Measurements from ENCODE around the gene GALNTL6.

DNA sequence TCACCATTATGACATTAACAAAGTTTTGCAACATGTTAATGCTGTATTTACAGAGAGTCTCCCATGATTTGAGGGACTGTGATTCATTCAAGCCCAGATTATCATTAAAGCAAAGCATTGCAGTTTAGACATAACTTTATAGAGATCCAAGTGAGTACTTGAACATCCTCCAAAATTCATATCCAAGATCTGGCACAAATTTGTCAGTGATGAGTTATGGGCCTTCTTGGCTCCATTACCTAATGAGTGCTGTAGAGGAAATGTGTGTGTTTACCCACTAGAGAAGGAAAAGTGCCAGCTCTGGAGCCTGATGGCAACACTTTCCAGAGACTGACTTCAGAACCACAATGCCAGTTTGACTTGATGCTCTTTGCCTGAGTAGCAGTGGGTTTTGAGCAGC lies 432.3 kb downstream of the GALNTL6 start:
- TF ChIP-seq, protein P1, sequence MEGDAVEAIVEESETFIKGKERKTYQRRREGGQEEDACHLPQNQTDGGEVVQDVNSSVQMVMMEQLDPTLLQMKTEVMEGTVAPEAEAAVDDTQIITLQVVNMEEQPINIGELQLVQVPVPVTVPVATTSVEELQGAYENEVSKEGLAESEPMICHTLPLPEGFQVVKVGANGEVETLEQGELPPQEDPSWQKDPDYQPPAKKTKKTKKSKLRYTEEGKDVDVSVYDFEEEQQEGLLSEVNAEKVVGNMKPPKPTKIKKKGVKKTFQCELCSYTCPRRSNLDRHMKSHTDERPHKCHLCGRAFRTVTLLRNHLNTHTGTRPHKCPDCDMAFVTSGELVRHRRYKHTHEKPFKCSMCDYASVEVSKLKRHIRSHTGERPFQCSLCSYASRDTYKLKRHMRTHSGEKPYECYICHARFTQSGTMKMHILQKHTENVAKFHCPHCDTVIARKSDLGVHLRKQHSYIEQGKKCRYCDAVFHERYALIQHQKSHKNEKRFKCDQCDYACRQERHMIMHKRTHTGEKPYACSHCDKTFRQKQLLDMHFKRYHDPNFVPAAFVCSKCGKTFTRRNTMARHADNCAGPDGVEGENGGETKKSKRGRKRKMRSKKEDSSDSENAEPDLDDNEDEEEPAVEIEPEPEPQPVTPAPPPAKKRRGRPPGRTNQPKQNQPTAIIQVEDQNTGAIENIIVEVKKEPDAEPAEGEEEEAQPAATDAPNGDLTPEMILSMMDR (IDR thresholded peaks at IDR 0.05 in 2 of 3, conservative IDR thresholded peaks at IDR 0.05 in 1 of 3; ENCODE audit: insufficient read depth in 2 of 3, low read depth in 1 of 3, low read length in 3 of 3): no peak
- TF ChIP-seq FOXK1 (CRISPR knock-in tag; IDR thresholded peaks at IDR 0.05; ENCODE audit: borderline replicate concordance) (no peak), ZNF232 (CRISPR knock-in tag; IDR thresholded peaks at IDR 0.05) (no peak), ZNF121 (CRISPR knock-in tag; conservative IDR thresholded peaks at IDR 0.05) (no peak)
- TF ChIP-seq, protein P2, sequence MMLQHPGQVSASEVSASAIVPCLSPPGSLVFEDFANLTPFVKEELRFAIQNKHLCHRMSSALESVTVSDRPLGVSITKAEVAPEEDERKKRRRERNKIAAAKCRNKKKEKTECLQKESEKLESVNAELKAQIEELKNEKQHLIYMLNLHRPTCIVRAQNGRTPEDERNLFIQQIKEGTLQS (IDR thresholded peaks at IDR 0.05): no peak
- TF ChIP-seq, protein P2 (CRISPR knock-in tag; conservative IDR thresholded peaks at IDR 0.05): no peak
- TF ChIP-seq, protein P3, sequence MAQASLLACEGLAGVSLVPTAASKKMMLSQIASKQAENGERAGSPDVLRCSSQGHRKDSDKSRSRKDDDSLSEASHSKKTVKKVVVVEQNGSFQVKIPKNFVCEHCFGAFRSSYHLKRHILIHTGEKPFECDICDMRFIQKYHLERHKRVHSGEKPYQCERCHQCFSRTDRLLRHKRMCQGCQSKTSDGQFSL (CRISPR knock-in tag; IDR thresholded peaks at IDR 0.05): no peak
- TF ChIP-seq, protein P3 (tag; IDR thresholded peaks at IDR 0.05): no peak

All from K562 (cell line).